Measurements from ENCODE around the gene TENT5D. TPM values are rescaled to one million over a fixed set of nuclear protein-coding genes. Genes with fewer than 3 reads are reported as not detected.

TENT5D gene
- total and polyA plus RNA-seq, 9 of the 15 experiments (the other 6 are each of a cell fraction or from before 2014, with no cell fraction given) = 0.08 to 0.41 (median 0.15) TPM; not detected in 1

DNA sequence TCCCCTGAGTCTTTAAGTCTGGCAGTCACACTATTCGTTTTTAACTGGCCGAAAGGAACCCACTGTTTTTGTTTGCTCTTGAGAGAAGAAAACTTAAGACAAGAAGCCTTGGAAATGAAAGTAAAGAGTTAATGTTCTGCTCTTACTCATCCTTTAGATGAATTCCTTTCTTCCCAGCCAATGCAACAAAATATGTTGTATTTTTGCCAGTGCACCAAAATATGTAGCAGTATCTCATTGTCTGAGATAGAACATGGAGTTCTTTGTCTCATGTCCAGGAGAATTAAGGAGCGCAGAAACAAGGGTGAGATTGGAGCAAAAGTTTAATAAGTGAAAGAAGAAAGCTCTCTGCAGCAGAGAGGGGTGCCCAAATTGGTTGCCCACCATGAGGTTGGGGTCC is 12.2 kb downstream of the TENT5D start:
- ChIA-PET POLR2A (no interaction called here), CTCF (ENCODE audit: low intra/inter-chr PET ratio) (no interaction called here)
- no peak for DNase-seq (ENCODE audit: extremely low read depth in 1 of 4, low spot score in 3 of 4)
- ATAC-seq = no peak
- Histone ChIP-seq H3K9ac (ENCODE audit: insufficient read depth in 1 of 2, low read depth in 2 of 2, low read length in 2 of 2) (no peak overlapping the region), H3K4me1 (replicated peaks in 1 of 2; ENCODE audit: control insufficient read depth in 2 of 2, insufficient read depth in 2 of 2, low read length in 2 of 2) (no peaks in the 10 kb centered on the region), H3K36me3 (ENCODE audit: control insufficient read depth, insufficient read depth, low read length) (no peaks in the 10 kb centered on the region), H3K4me3 (no peak overlapping the region), H3K9me3 (replicated peaks; ENCODE audit: control insufficient read depth, insufficient read depth, low read depth, low read length) (peaks cover 3% of the 10 kb centered on the region; the same call in 1 of the 2 replicates), H3K9me1 (ENCODE audit: control insufficient read depth, insufficient read depth, low read length) (no peaks in the 10 kb centered on the region), H3K27ac (ENCODE audit: extremely low read depth, low read depth, low read length) (no peak overlapping the region), H2AFZ (ENCODE audit: low read depth, low read length) (no peak overlapping the region), H3K79me2 (ENCODE audit: control insufficient read depth, insufficient read depth, low read length) (no peaks in the 10 kb centered on the region), H3K4me2 (ENCODE audit: insufficient read depth, low read length) (no peak overlapping the region), H3K27me3 (ENCODE audit: control insufficient read depth in 2 of 2, insufficient read depth in 2 of 2, low read length in 2 of 2) (no peaks in the 10 kb centered on the region), H4K20me1 (replicated peaks; ENCODE audit: control insufficient read depth, insufficient read depth, low read length) (no peaks in the 10 kb centered on the region)
- no TSS peak for BruUV-seq (replicated peaks)
- in situ Hi-C loops (cut with MboI) = no loop called here
- WGBS (ENCODE audit: insufficient coverage, low coverage, missing lambda C conversion rate) = 39% methylated on average over 2 of the region's 3 CpGs
- FAIRE-seq = no peak
- intact Hi-C loops (cut with micrococcal nuclease) = no loop called here
- TF ChIP-seq ZC3H8 (IDR thresholded peaks at IDR 0.05) = no peak
- no peak for TF ChIP-seq NR2F6 (CRISPR knock-in tag; IDR thresholded peaks at IDR 0.05)

DNA sequence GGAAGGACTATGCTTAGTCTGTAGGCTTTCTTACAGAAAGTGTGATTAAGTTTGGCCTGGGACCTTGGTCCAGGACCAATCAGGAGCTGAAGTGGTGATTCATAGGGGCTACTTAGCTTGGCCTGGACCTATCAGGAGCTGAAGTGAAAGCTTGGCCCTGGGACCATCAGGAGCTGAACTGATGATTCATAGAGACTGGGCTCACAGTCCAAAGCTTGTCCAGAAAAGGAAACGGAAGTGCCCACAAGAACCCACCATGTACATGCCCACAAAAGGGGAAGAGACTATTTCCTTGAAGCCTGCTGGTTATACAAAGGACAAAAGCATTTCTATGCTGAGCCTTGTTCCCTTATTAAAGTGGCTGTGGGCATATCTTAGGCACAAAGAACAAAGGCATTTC is 12.6 kb downstream of the TENT5D start:
- no peaks in the 10 kb centered on the region for H4K20me1 ChIP-seq (replicated peaks; ENCODE audit: control insufficient read depth, insufficient read depth, low read length)
- CTCF ChIA-PET (ENCODE audit: low intra/inter-chr PET ratio) = no interaction called here
- H3K4me1 ChIP-seq (replicated peaks in 1 of 2; ENCODE audit: control insufficient read depth in 2 of 2, insufficient read depth in 2 of 2, low read length in 2 of 2) = no peaks in the 10 kb centered on the region
- ATAC-seq (no peak), DNase-seq (ENCODE audit: extremely low read depth in 1 of 4, low spot score in 3 of 4) (no peak), FAIRE-seq (no peak)
- no peaks in the 10 kb centered on the region for H3K27me3 ChIP-seq (ENCODE audit: control insufficient read depth in 2 of 2, insufficient read depth in 2 of 2, low read length in 2 of 2)
- H3K36me3 ChIP-seq (ENCODE audit: control insufficient read depth, insufficient read depth, low read length) = no peaks in the 10 kb centered on the region
- H3K9me1 ChIP-seq (ENCODE audit: control insufficient read depth, insufficient read depth, low read length) = no peaks in the 10 kb centered on the region
- in situ Hi-C loops (cut with MboI) = no loop called here
- H3K9me3 ChIP-seq (replicated peaks; ENCODE audit: control insufficient read depth, insufficient read depth, low read depth, low read length) = peaks cover 3% of the 10 kb centered on the region; the same call in 1 of the 2 replicates
- no peak overlapping the region for H3K4me3 ChIP-seq
- no peak overlapping the region for H3K27ac ChIP-seq (ENCODE audit: extremely low read depth, low read depth, low read length)
- no peak overlapping the region for H3K9ac ChIP-seq (ENCODE audit: insufficient read depth in 1 of 2, low read depth in 2 of 2, low read length in 2 of 2)
- H3K79me2 ChIP-seq (ENCODE audit: control insufficient read depth, insufficient read depth, low read length) = no peaks in the 10 kb centered on the region
- POLR2A ChIA-PET = no interaction called here
- no peak overlapping the region for H2AFZ ChIP-seq (ENCODE audit: low read depth, low read length)
- intact Hi-C loops (cut with micrococcal nuclease) = no loop called here
- no peak overlapping the region for H3K4me2 ChIP-seq (ENCODE audit: insufficient read depth, low read length)
- BruUV-seq (replicated peaks) = no TSS peak
- WGBS (ENCODE audit: insufficient coverage, low coverage, missing lambda C conversion rate) = 13% methylated on average over 1 of the region's 1 CpG
- TF ChIP-seq BRD4 (IDR thresholded peaks at IDR 0.05) (no peak), XRCC4 (IDR thresholded peaks at IDR 0.05; ENCODE audit: extremely low read depth, insufficient read depth, insufficient read length) (no peak), CAMTA2 (CRISPR knock-in tag; conservative IDR thresholded peaks at IDR 0.05) (no peak), ZNF507 (tag; conservative IDR thresholded peaks at IDR 0.05) (no peak), HEY1 (CRISPR knock-in tag; IDR thresholded peaks at IDR 0.05; ENCODE audit: borderline replicate concordance) (no peak), RBM39 (optimal IDR thresholded peaks at IDR 0.05; ENCODE audit: low read depth, low read length) (no peak), FOXM1 (IDR thresholded peaks at IDR 0.05; ENCODE audit: low read depth) (no peak), FOXM1 (CRISPR knock-in tag; IDR thresholded peaks at IDR 0.05; ENCODE audit: low read depth) (no peak)
- TF ChIP-seq, protein P1, sequence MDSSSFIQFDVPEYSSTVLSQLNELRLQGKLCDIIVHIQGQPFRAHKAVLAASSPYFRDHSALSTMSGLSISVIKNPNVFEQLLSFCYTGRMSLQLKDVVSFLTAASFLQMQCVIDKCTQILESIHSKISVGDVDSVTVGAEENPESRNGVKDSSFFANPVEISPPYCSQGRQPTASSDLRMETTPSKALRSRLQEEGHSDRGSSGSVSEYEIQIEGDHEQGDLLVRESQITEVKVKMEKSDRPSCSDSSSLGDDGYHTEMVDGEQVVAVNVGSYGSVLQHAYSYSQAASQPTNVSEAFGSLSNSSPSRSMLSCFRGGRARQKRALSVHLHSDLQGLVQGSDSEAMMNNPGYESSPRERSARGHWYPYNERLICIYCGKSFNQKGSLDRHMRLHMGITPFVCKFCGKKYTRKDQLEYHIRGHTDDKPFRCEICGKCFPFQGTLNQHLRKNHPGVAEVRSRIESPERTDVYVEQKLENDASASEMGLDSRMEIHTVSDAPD (CRISPR knock-in tag; IDR thresholded peaks at IDR 0.05) = no peak
- TF ChIP-seq, protein P2, sequence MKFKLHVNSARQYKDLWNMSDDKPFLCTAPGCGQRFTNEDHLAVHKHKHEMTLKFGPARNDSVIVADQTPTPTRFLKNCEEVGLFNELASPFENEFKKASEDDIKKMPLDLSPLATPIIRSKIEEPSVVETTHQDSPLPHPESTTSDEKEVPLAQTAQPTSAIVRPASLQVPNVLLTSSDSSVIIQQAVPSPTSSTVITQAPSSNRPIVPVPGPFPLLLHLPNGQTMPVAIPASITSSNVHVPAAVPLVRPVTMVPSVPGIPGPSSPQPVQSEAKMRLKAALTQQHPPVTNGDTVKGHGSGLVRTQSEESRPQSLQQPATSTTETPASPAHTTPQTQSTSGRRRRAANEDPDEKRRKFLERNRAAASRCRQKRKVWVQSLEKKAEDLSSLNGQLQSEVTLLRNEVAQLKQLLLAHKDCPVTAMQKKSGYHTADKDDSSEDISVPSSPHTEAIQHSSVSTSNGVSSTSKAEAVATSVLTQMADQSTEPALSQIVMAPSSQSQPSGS (CRISPR knock-in tag; IDR thresholded peaks at IDR 0.05) = no peak
- TF ChIP-seq, protein P3, sequence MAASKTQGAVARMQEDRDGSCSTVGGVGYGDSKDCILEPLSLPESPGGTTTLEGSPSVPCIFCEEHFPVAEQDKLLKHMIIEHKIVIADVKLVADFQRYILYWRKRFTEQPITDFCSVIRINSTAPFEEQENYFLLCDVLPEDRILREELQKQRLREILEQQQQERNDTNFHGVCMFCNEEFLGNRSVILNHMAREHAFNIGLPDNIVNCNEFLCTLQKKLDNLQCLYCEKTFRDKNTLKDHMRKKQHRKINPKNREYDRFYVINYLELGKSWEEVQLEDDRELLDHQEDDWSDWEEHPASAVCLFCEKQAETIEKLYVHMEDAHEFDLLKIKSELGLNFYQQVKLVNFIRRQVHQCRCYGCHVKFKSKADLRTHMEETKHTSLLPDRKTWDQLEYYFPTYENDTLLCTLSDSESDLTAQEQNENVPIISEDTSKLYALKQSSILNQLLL (CRISPR knock-in tag; IDR thresholded peaks at IDR 0.05; ENCODE audit: borderline replicate concordance) = no peak

All from K562 (cell line).